H1 (cell line): ENCODE measurements around the gene UBC. TPM values are rescaled to one million over a fixed set of nuclear protein-coding genes. Genes with fewer than 3 reads are reported as not detected.

Source experiments
- CTCF ChIA-PET: fragments of 300-600 bp; sonication (Branson Sonifier 250); formaldehyde crosslinking; loops from one replicate; lab custom pipeline; 2021; ENCODE audit not compliant: partially characterized antibody; lab: Charles Lee
- POLR2A ChIA-PET: fragments of 300-600 bp; sonication (Branson Sonifier 250); formaldehyde crosslinking; loops from one replicate; lab custom pipeline; 2021; ENCODE audit warnings: inconsistent platforms; ENCODE audit not compliant: partially characterized antibody; lab: Charles Lee
- DNase-seq, 2 experiments: peaks; one replicate each; pipeline versions ENCODE4 v3.0.0 to v3.0.0-alpha.2; 2010 to 2022; ENCODE audit warnings: low spot score in 2 of 2, low read depth in 1 of 2, mixed read lengths in 1 of 2
- FAIRE-seq: peaks from 2 replicates; lab custom pipeline; 2011; peaks lifted over from hg19 to GRCh38; lab: Jason Lieb, UNC
- H2AFZ ChIP-seq: 2 replicates; pipeline ENCODE4 v1.8.1; 2012; ENCODE audit warnings: low read length, inconsistent platforms
- H2AK5ac ChIP-seq: 2 replicates; pipeline ENCODE4 v1.6.1; 2013; ENCODE audit warnings: low read depth, low read length
- H2BK120ac ChIP-seq: replicated peaks from 2 replicates; pipeline ENCODE3; 2013; ENCODE audit warnings: low read depth, low read length, inconsistent platforms
- H2BK12ac ChIP-seq: 2 replicates; pipeline ENCODE4 v1.6.1; 2013; ENCODE audit warnings: low read depth, low read length
- H2BK15ac ChIP-seq: 2 replicates; pipeline ENCODE4 v1.6.1; 2013; ENCODE audit warnings: low read length
- H2BK20ac ChIP-seq: 2 replicates; pipeline ENCODE4 v1.6.1; 2013; ENCODE audit warnings: low read length
- H2BK5ac ChIP-seq: 2 replicates; pipeline ENCODE4 v1.6.1; 2013; ENCODE audit warnings: low read depth, low read length
- H3K14ac ChIP-seq: 2 replicates; pipeline ENCODE4 v1.6.1; 2013; ENCODE audit warnings: inconsistent platforms; ENCODE audit not compliant: insufficient read length
- H3K18ac ChIP-seq: 2 replicates; pipeline ENCODE4 v1.6.1; 2013; ENCODE audit warnings: low read length; ENCODE audit errors: extremely low read depth
- H3K23ac ChIP-seq: 2 replicates; pipeline ENCODE4 v1.6.1; 2013; ENCODE audit warnings: inconsistent platforms; ENCODE audit not compliant: insufficient read length
- H3K23me2 ChIP-seq: 2 replicates; pipeline ENCODE4 v1.6.1; 2013; ENCODE audit warnings: low read depth, low read length
- H3K27ac ChIP-seq: 2 replicates; pipeline ENCODE4 v1.6.1; 2011; ENCODE audit warnings: low read depth, low read length, inconsistent platforms
- H3K27me3 ChIP-seq, 4 experiments: replicated peaks in 1 of 4; 1 replicate in 1 of 4; 2 replicates in 3 of 4; pipeline versions ENCODE4 v1.6.1 to v1.8.1; 2011 to 2013; ENCODE audit warnings: low read length in 3 of 4, mild to moderate bottlenecking in 3 of 4, inconsistent platforms in 2 of 4, mixed read lengths in 2 of 4, moderate library complexity in 1 of 4; ENCODE audit not compliant: control insufficient read depth in 3 of 4, insufficient read depth in 3 of 4; ENCODE audit errors: extremely low read depth in 1 of 4
- H3K36me3 ChIP-seq, 4 experiments: 2 replicates each; pipeline versions ENCODE4 v1.6.1 to v1.8.1; 2011 to 2013; ENCODE audit warnings: mild to moderate bottlenecking in 4 of 4, low read length in 3 of 4, moderate library complexity in 2 of 4, control low read depth in 1 of 4, inconsistent platforms in 1 of 4; ENCODE audit not compliant: insufficient read depth in 4 of 4, control insufficient read depth in 2 of 4
- H3K4ac ChIP-seq: replicated peaks from 2 replicates; pipeline ENCODE3; 2013; ENCODE audit warnings: low read length, low read depth, mixed read lengths, inconsistent platforms; ENCODE audit not compliant: insufficient read length
- H3K4me1 ChIP-seq, 4 experiments: replicated peaks in 1 of 4; 1 replicate in 1 of 4; 2 replicates in 3 of 4; pipeline versions ENCODE4 v1.6.1 to v1.8.1; 2011 to 2013; ENCODE audit warnings: low read length in 3 of 4, inconsistent platforms in 2 of 4, mixed read lengths in 1 of 4; ENCODE audit not compliant: insufficient read depth in 4 of 4, control insufficient read depth in 3 of 4
- H3K4me2 ChIP-seq, 2 experiments: 2 replicates each; pipeline versions ENCODE4 v1.6.1 to v1.8.1; 2011 to 2013; ENCODE audit warnings: low read depth in 2 of 2, low read length in 2 of 2, control low read depth in 1 of 2, inconsistent platforms in 1 of 2, mild to moderate bottlenecking in 1 of 2; ENCODE audit not compliant: insufficient read depth in 1 of 2
- H3K4me3 ChIP-seq, 4 experiments: fragments of 200-600, 300-600 bp in 1 of 4; sonication (generic), shearing (Covaris generic), sonication (Bioruptor Twin) in 1 of 4; 2 replicates each; pipeline versions ENCODE4 v1.5.1 to v1.8.1; 2011 to 2016; ENCODE audit warnings: low read length in 4 of 4, low read depth in 3 of 4, control low read depth in 2 of 4, inconsistent platforms in 2 of 4, mild to moderate bottlenecking in 2 of 4, mixed read lengths in 1 of 4, moderate library complexity in 1 of 4; ENCODE audit not compliant: insufficient read depth in 2 of 4; ENCODE audit errors: extremely low read depth in 1 of 4
- H3K56ac ChIP-seq: replicated peaks from 2 replicates; pipeline ENCODE3; 2013; ENCODE audit warnings: low read depth, mild to moderate bottlenecking, mixed read lengths, low read length, inconsistent platforms; ENCODE audit not compliant: insufficient read length
- H3K79me1 ChIP-seq: 2 replicates; pipeline ENCODE4 v1.6.1; 2013; ENCODE audit warnings: low read depth, low read length, control low read depth
- H3K79me2 ChIP-seq, 2 experiments: 2 replicates each; pipeline versions ENCODE4 v1.6.1 to v1.8.1; 2012 to 2013; ENCODE audit warnings: low read length in 2 of 2, mild to moderate bottlenecking in 2 of 2, inconsistent platforms in 1 of 2; ENCODE audit not compliant: insufficient read depth in 2 of 2, control insufficient read depth in 1 of 2
- H3K9ac ChIP-seq, 4 experiments: replicated peaks in 1 of 4; 1 replicate in 1 of 4; 2 replicates in 3 of 4; pipeline versions ENCODE4 v1.6.1 to v1.8.1; 2011 to 2013; ENCODE audit warnings: low read depth in 3 of 4, low read length in 3 of 4, control low read depth in 2 of 4, mild to moderate bottlenecking in 2 of 4, moderate library complexity in 2 of 4, inconsistent platforms in 1 of 4; ENCODE audit errors: extremely low read depth in 1 of 4
- H3K9me3 ChIP-seq, 2 experiments: 2 replicates each; pipeline versions ENCODE4 v1.6.1 to v1.8.1; 2012 to 2013; ENCODE audit warnings: mild to moderate bottlenecking in 2 of 2, moderate library complexity in 2 of 2, control low read depth in 1 of 2, inconsistent platforms in 1 of 2, low read depth in 1 of 2, low read length in 1 of 2, mixed read lengths in 1 of 2; ENCODE audit not compliant: insufficient read depth in 2 of 2
- H4K20me1 ChIP-seq, 2 experiments: replicated peaks in 1 of 2; 2 replicates each; pipeline versions ENCODE3 to v1.8.1; 2011 to 2013; ENCODE audit warnings: inconsistent platforms in 2 of 2, low read length in 2 of 2, mild to moderate bottlenecking in 1 of 2; ENCODE audit not compliant: insufficient read depth in 2 of 2, control insufficient read depth in 1 of 2
- H4K5ac ChIP-seq: 2 replicates; pipeline ENCODE4 v1.6.1; 2013; ENCODE audit warnings: low read length, low read depth, mixed read lengths, inconsistent platforms; ENCODE audit not compliant: insufficient read length
- H4K8ac ChIP-seq: 2 replicates; pipeline ENCODE4 v1.8.0; 2013; ENCODE audit warnings: mild to moderate bottlenecking, moderate library complexity, low read length, inconsistent platforms; ENCODE audit not compliant: insufficient read depth; ENCODE audit errors: extremely low read depth
- H4K91ac ChIP-seq: replicated peaks from 2 replicates; pipeline ENCODE3; 2013; ENCODE audit warnings: low read length, mixed read lengths, inconsistent platforms; ENCODE audit not compliant: insufficient read length
- ATF2 ChIP-seq: IDR thresholded peaks from 2 replicates; pipeline ENCODE4 v1.6.1; 2012; ENCODE audit warnings: low read length, inconsistent platforms
- BACH1 ChIP-seq: IDR thresholded peaks from 2 replicates; pipeline ENCODE4 v1.6.1; 2012; ENCODE audit warnings: low read length, improper control_type of control experiment
- BCL11A ChIP-seq, 2 experiments: IDR thresholded peaks; one replicate each; pipeline ENCODE4 v1.6.1; 2011; ENCODE audit warnings: low read depth in 2 of 2, low read length in 2 of 2, mild to moderate bottlenecking in 2 of 2
- CTBP2 ChIP-seq: IDR thresholded peaks from 2 replicates; pipeline ENCODE4 v1.7.0; 2011; ENCODE audit warnings: borderline replicate concordance, mild to moderate bottlenecking, moderate library complexity, mixed read lengths, low read length; ENCODE audit not compliant: insufficient read depth, insufficient read length
- HDAC6 ChIP-seq: IDR thresholded peaks from one replicate; pipeline ENCODE4 v1.7.1; 2012; ENCODE audit warnings: low read depth, mild to moderate bottlenecking, inconsistent platforms, low read length, moderate library complexity
- POU5F1 ChIP-seq: IDR thresholded peaks from 2 replicates; pipeline ENCODE4 v1.6.1; 2011; ENCODE audit warnings: low read depth, mild to moderate bottlenecking, low read length, moderate library complexity
- SIRT6 ChIP-seq: IDR thresholded peaks from one replicate; pipeline ENCODE4 v1.7.1; 2012; ENCODE audit warnings: low read length, inconsistent platforms
- SP1 ChIP-seq: IDR thresholded peaks from 2 replicates; pipeline ENCODE4 v1.6.1; 2011; ENCODE audit warnings: low read depth, low read length
- SP2 ChIP-seq: IDR thresholded peaks from 2 replicates; pipeline ENCODE4 v1.6.1; 2012; ENCODE audit warnings: mild to moderate bottlenecking, low read length, inconsistent platforms
- SRF ChIP-seq: IDR thresholded peaks from 2 replicates; pipeline ENCODE4 v1.6.1; 2011; ENCODE audit warnings: mild to moderate bottlenecking, low read depth, low read length, moderate library complexity
- YY1 ChIP-seq: IDR thresholded peaks from 2 replicates; pipeline ENCODE4 v1.6.1; 2011; ENCODE audit warnings: low read depth, mild to moderate bottlenecking, low read length
- ZNF274 ChIP-seq: IDR thresholded peaks from 2 replicates; pipeline ENCODE4 v1.7.0; 2012; ENCODE audit warnings: low read length, borderline replicate concordance; ENCODE audit errors: extremely low read depth
- WGBS, 2 experiments: shearing (Covaris generic) in 1 of 2; methylation state at CpG; one replicate each; pipeline versions ENCODE4 v1.1.6 to v1.1.7; 2013 to 2015; ENCODE audit warnings: low lambda C conversion rate in 2 of 2, mixed read lengths in 2 of 2, inconsistent platforms in 1 of 2, low coverage in 1 of 2, missing lambda C conversion rate in 1 of 2; ENCODE audit not compliant: insufficient replicate concordance in 2 of 2, insufficient coverage in 1 of 2, insufficient read length in 1 of 2; ENCODE audit errors: extremely low coverage in 1 of 2, missing lambda C conversion rate in 1 of 2; 5-methylcytosine and 5-hydroxymethylcytosine counted together
- polyA plus RNA-seq, 7 experiments: library from polyadenylated mRNA; depleted of rRNA in 3 of 7; stranded (reverse) in 5 of 7; unstranded in 2 of 7; fragments of >200 nt in 5 of 7; fragments of 200-250 nt in 2 of 7; gene quantifications; 1 replicate in 5 of 7; 2 replicates in 1 of 7; 4 replicates in 1 of 7; pipeline versions ENCODE4 v1.2.1 to v1.2.3, GENCODE V29; 2011 to 2013; ENCODE audit warnings: missing spikeins in 2 of 7, mixed read lengths in 2 of 7
- total RNA-seq: library from RNA; stranded (reverse); fragmentation: NEBNext Ultra II Directional; extraction: Animal tissue kit (Norgen Biotek cat#: 25700); gene quantifications from 2 replicates; pipeline ENCODE4 v1.2.1, GENCODE V29; 2021

UBC gene
- total and polyA plus RNA-seq, 2 of the 8 experiments (the other 6 are each of a cell fraction or from before 2014, with no cell fraction given), result 559 to 749 TPM

- 95% methylated on average over 4 of the region's 4 CpGs; no CpG with 5 or more reads in 1 of the 2 experiments for WGBS, 2 experiments
- Histone ChIP-seq H4K91ac (no peak overlapping the region), H3K27me3 (no peaks in the 10 kb centered on the region), H4K8ac (no peak overlapping the region), H3K27ac (no peak overlapping the region), H3K23ac (no peak overlapping the region), H3K4me1 (peaks cover 0 to 6% (median 3%) of the 10 kb centered on the region in 4 experiments; a peak in 3 of 7 replicates), H3K4me3 (no peak overlapping the region), H2BK120ac (no peak overlapping the region), H4K20me1 (no peaks in the 10 kb centered on the region), H3K79me2 (no peaks in the 10 kb centered on the region), H2BK15ac (no peak overlapping the region), H3K18ac (no peak overlapping the region), H3K14ac (no peak overlapping the region), H3K56ac (no peak overlapping the region), H3K4ac (no peak overlapping the region), H2BK12ac (no peak overlapping the region), H3K9me3 (no peaks in the 10 kb centered on the region), H2BK5ac (no peak overlapping the region), H2BK20ac (no peak overlapping the region), H3K36me3 (no peaks in the 10 kb centered on the region), H2AK5ac (no peak overlapping the region), H3K4me2 (no peak overlapping the region), H2AFZ (no peak overlapping the region), H3K9ac (no peak overlapping the region), H3K79me1 (no peaks in the 10 kb centered on the region), H4K5ac (no peak overlapping the region), H3K23me2 (no peaks in the 10 kb centered on the region)
- CTCF ChIA-PET, result interaction anchor here (0.6 to 1.4 kb wide), 5 partner anchors 16 to 192 kb away, joined by 3 to 7 read pairs (median 4); no protein-coding TSS in a partner anchor
- FAIRE-seq (no peak), DNase-seq (no peak)
- POLR2A ChIA-PET, result interaction anchor here (2.7 kb wide), 1 partner anchor 15 kb away, joined by 8 read pairs; no protein-coding TSS in a partner anchor
- TF ChIP-seq SRF (no peak), ZNF274 (no peak), ATF2 (no peak), SP1 (no peak), SP2 (no peak), BCL11A (IDR thresholded peaks at IDR 0.05; ENCODE audit: low read depth in 2 of 2, low read length in 2 of 2) (no peak), HDAC6 (no peak), POU5F1 (no peak), CTBP2 (no peak), YY1 (no peak), BACH1 (no peak), SIRT6 (no peak)
Measured at GRCh38 chr12:124870515-124870914, 43.9 kb downstream of the UBC start.
